Inferior parietal cortex (tissue), 1 donor: ENCODE results near the gene ROR1.

Source experiments
- DNase-seq: peaks from one replicate; pipeline ENCODE4 v3.0.0-alpha.2; 2016; ENCODE audit errors: extremely low spot score

The ROR1 gene

GRCh38 chr1:63856924-63857323 lies 83.1 kb downstream of the ROR1 start:
- DNase-seq = no peak

DNA sequence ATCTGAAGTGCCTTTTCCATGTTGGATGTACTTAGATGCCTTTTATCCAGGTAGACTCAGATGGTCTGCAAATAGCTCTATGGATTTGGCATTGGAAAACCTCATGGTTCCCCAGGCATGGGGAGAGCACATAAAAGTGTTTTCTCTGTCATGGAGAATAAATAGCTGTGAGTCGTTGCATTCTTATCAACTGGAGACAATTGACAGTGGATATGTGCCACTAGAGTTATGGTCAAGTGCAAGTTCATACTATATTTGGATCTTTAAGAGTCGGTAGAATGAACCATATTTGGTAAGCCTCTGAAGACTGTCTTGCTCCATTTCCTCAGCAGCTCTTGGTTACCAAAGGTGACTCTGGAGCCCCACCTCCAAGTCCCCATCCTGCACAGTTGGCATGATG lies 83.7 kb downstream of the ROR1 start:
- DNase-seq = no peak

GRCh38 chr1:63858153-63858552 lies 84.3 kb downstream of the ROR1 start:
- DNase-seq = no peak

GRCh38 chr1:63859480-63860275 lies 85.9 kb downstream of the ROR1 start:
- no peak for DNase-seq

DNA sequence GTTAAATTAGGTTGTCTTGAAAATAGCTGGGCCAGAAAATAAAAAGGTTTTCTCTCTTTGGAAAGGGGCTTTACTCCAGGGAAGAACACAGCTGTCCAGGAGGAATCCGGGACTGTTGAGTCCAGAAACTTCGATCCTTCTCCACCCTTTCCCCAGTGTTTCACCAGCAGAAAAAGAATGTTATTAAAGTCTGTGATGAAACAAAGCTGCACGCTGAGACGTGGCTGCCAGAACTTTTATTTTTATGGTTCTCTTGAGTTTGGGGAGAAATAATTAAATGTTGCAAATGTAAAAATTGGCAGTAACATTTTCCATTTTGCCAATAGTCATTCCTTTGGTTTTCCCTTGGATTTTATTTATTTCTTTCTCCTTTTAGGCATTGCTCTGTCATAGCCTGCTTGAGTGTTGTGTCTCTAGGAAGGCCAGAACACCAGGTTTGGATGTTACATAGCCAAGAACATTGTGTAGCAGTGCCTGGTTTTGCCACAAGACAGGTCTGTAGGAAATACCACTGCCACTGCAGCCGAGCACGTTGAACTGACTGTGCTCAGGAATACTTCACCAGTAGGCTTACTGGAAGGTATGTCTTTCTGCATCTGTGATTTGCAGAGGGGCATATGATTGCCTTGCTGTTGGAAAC lies 87.4 kb downstream of the ROR1 start:
- no peak for DNase-seq

- no peak for DNase-seq
Measured at GRCh38 chr1:63863145-63863544, 89.3 kb downstream of the ROR1 start.

- DNase-seq = no peak
Measured at GRCh38 chr1:63864224-63864641, 90.4 kb downstream of the ROR1 start.

DNA sequence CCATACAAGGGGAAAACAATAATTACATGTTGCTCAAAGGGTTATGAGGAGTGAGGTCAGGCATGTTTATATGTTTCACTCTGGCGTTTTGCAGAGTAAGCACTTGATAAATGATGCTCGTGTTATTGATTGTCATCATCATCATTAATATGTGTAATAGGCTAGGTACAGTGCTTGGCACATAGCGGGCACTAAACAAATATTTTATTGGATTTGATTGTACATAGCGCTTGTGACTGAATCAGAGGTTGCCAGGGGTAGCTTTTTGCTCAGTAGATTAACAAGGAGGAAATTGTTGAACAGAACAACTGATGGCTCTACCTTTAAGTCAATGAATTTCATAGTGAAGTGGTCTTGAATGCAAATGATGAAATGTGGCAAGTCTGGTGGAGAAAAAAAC lies 91.7 kb downstream of the ROR1 start:
- DNase-seq = no peak

DNA sequence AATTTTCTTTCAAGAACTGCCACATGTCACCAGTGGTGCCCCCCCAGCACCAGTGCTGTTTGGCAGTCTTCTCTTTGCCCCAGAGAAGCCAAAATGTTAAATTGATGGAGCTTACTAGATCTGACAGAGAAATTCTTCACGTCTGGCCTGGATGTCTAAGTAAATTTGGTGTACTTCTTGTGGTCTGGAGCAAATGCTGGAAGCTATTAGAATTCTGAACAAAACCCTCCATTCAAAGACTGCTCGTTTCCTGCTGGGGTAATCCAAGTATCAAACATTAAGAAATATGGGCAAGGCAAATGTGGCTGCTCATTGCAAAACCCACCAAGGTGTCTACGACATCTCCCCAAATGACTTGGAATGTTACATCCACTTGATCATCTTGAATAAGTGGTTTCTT lies 92.3 kb downstream of the ROR1 start:
- DNase-seq = no peak

- DNase-seq = no peak
Measured at GRCh38 chr1:63867429-63868176, 93.8 kb downstream of the ROR1 start.

GRCh38 chr1:63868268-63868781 lies 94.5 kb downstream of the ROR1 start:
- DNase-seq = no peak

- no peak for DNase-seq
Measured at GRCh38 chr1:63870152-63870551, 96.3 kb downstream of the ROR1 start.

DNA sequence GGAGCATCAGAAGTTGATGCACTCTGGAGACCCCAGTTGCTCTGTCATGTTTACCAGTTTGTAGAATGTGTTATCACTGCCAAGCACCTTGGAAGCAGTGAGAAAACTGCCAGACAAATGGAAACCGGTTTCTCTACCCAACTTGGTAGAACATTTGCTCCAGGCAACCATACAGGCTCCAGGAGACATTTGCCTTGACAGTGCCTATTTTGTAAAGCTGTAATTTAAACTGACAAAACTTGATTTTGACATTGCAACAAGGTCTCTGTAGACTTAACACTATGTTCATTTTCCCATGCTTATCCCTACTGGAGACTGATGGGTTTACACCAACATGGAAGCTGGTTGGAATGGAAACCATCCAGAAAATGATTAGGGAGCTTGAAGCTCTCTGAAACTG lies 97.6 kb downstream of the ROR1 start:
- no peak for DNase-seq

DNA sequence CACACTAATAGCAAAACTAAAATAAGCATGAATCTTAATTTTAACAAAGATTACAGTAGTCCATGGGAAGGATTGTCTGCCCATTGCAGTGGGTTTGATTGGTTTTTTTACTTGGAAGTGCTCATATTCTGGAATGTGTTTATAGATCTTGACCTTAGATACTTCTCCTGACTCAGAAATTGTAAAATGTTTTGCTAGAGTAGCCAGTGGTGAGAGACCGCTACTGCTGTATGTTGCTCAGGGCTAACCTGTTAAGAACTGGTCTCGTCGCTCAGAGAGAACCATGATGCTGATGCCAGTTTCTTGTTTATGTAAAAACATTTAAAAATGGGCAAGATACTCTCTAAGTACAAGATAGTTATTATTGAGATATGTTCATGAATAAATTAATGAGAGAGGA lies 99.9 kb downstream of the ROR1 start:
- no peak for DNase-seq

DNA sequence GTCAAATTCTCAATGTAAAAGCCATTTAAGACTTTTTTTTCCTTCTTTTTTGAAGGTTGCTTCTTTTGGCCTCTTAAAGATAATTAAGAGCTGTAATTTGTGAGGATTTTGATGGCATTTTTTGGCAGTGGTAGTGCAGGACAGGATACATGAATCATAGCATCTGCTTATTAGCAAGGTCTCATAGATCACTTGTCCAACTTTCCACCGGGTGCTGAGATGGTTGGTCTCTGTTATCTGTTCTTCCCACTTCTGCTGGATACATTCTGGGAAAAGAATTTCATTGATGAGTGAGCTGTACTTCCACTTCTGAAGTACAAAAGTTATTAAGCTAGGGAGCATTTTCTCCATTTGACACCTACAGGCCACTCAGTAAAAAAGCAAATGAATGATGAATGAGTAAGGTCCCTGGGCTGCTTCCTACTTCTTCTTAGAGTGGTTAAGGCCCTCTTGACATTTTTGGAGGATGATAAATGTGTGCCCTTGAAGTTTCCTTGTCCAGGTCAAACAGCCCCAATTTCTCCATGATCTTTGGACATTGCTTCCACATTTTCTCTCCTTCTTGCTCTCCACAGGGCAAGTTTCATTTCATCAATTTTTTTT lies 100.6 kb downstream of the ROR1 start:
- no peak for DNase-seq

- DNase-seq = no peak
Measured at GRCh38 chr1:63875636-63876035, 101.8 kb downstream of the ROR1 start.

GRCh38 chr1:63877021-63877767 lies 103.4 kb downstream of the ROR1 start:
- no peak for DNase-seq

GRCh38 chr1:63877816-63878215 lies 104.0 kb downstream of the ROR1 start:
- DNase-seq = no peak

DNA sequence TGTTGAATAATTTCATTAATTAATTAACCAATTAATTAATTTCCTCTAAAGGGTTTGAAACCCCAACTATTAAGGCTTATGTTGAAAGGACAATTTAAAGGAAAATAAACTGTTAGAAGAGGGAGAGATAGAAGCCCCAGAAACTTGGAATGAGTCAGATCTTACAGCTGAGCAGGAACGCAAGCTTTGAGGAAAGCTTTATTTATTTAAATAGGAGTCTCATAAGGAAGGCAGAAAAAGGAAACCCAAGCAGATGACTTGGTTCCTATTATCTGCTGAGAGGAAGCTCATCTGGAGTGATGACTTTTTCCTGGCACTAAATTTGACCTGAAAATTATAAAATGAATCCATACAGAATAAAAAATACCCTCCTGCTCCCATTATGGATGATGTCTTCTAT lies 105.1 kb downstream of the ROR1 start:
- no peak for DNase-seq

DNA sequence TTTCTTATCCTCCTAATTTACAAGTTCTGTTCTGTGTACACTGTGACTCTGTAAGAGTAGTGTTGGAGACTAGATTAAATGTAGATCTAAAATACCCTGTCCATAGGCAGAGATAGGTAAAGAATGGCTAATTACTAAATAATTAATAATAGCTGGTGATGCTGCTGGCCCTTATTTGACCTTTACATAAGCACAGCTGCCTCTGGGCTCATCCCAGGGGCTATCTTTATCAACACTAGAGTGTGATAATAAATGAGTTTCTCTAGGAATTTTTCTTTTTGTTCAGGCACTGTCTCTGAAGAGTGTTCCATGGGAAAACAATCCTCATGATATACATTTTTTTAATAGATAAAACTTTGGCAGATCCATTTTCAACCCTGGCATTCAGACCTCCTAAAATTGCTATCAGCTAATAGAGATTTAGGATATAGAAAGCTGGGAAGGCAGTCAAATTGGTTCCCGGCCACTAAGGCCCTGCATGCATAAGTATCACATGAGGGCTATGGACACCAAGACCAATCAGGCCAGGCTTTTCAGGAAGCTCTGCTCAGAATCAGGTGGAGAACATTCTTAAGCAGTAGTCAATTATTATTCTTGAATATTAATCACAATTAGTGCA lies 107.2 kb downstream of the ROR1 start:
- DNase-seq = no peak
